Esophagus squamous epithelium (tissue), 4 donors: ENCODE measurements around the gene GREB1.

ENCODE experiments used
- CTCF ChIP-seq, 6 experiments: fragments of 450-650 bp in 4 of 6; fragments of 200-600 bp in 2 of 6; sonication (generic) in 2 of 6; IDR thresholded peaks; one replicate each; pipeline ENCODE4 v1.5.1; 2016 to 2019; ENCODE audit warnings: antibody characterized with exemption in 6 of 6, mild to moderate bottlenecking in 4 of 6, moderate library complexity in 4 of 6
- POLR2A ChIP-seq, 4 donors: fragments of 450-650 bp; IDR thresholded peaks; one replicate each; pipeline ENCODE4 v1.6.1; 2017; ENCODE audit warnings: antibody characterized with exemption in 4 of 4, mild to moderate bottlenecking in 4 of 4, moderate library complexity in 3 of 4

- TF ChIP-seq CTCF (IDR thresholded peaks at IDR 0.05) (no peak), POLR2A (IDR thresholded peaks at IDR 0.05) (no peak)
Measured at GRCh38 chr2:11490194-11490593, 43.7 kb upstream of the GREB1 start.
